A549 (cell line): ENCODE results near the gene MAMLD1. TPM values are rescaled to one million over a fixed set of nuclear protein-coding genes. Genes with fewer than 3 reads are reported as not detected.

Experiments used
- polyA plus RNA-seq, 4 experiments: library from polyadenylated mRNA; depleted of rRNA in 3 of 4; stranded (reverse); fragments of >200 nt; fragmentation: RNase III in 1 of 4; extraction: RNeasy Plus Mini Kit Qiagen cat#74134 plus additional on column Dnase treatment in 1 of 4; gene quantifications; 2 replicates in 3 of 4; 3 replicates in 1 of 4; pipeline ENCODE4 v1.2.3, GENCODE V29; 2011 to 2017

The MAMLD1 gene
- polyA plus RNA-seq, 2 of the 4 experiments (the other 2 are of a cell fraction) = 1.2 to 2.3 TPM

Other genes starting within 250 kb of the MAMLD1 start
- 8.5 and 9.0 TPM in 2 replicates for gene MTM1, start 205.3 kb downstream of the MAMLD1 start, polyA plus RNA-seq (2011; rRNA removed)
- gene MTM1, start 205.3 kb downstream of the MAMLD1 start, polyA plus RNA-seq (2017; fragmentation: RNase III; extraction: RNeasy Plus Mini Kit Qiagen cat#74134 plus additional on column Dnase treatment) = 6.5 to 8.5 TPM (median 8.2 TPM) in 3 replicates